ENCODE data around the gene RAB11B. TPM values are rescaled to one million over a fixed set of nuclear protein-coding genes. Genes with fewer than 3 reads are reported as not detected.
A peak's percentile ranks its signal among the peaks of the same experiment; 100 is the strongest.

RAB11B gene
- total and polyA plus RNA-seq, 9 of the 15 experiments (the other 6 are each of a cell fraction or from before 2014, with no cell fraction given): 0.74 to 71.0 (median 13.8) TPM

GRCh38 chr19:8429826-8430225 lies 39.7 kb downstream of the RAB11B start:
- TF ChIP-seq ZBTB43 (CRISPR knock-in tag; IDR thresholded peaks at IDR 0.05): no peak
- TF ChIP-seq BRCA1 (IDR thresholded peaks at IDR 0.05): no peak
- TF ChIP-seq BRCA1 (CRISPR knock-in tag; IDR thresholded peaks at IDR 0.05): no peak
- TF ChIP-seq SIN3A (IDR thresholded peaks at IDR 0.05; ENCODE audit: borderline replicate concordance in 2 of 2, control insufficient read depth in 1 of 2, low read depth in 2 of 2, low read length in 2 of 2): no peak
- TF ChIP-seq KDM1A (IDR thresholded peaks at IDR 0.05): peak in 1 of 2 experiments; percentile 42; a peak in 1 of 4 replicates
- no peak for TF ChIP-seq NEUROD1 (IDR thresholded peaks at IDR 0.05; ENCODE audit: borderline replicate concordance, low read depth, low read length, partially characterized antibody)
- no peak for TF ChIP-seq PHF21A (IDR thresholded peaks at IDR 0.05; ENCODE audit: borderline replicate concordance, low read depth)
- TF ChIP-seq RBM25 (IDR thresholded peaks at IDR 0.05; ENCODE audit: low read depth, low read length, severe bottlenecking): peak; percentile 42
- TF ChIP-seq BCOR (IDR thresholded peaks at IDR 0.05): peak; percentile 82
- Histone ChIP-seq H3K36me3 (ENCODE audit: control insufficient read depth, insufficient read depth, low read length) (no peaks in the 10 kb centered on the region), H3K79me2 (ENCODE audit: control insufficient read depth, insufficient read depth, low read length) (no peaks in the 10 kb centered on the region), H3K9ac (ENCODE audit: insufficient read depth in 1 of 2, low read depth in 2 of 2, low read length in 2 of 2) (no peak overlapping the region), H3K27ac (ENCODE audit: extremely low read depth, low read depth, low read length) (no peak overlapping the region), H3K27me3 (ENCODE audit: control insufficient read depth in 2 of 2, insufficient read depth in 2 of 2, low read length in 2 of 2) (no peaks in the 10 kb centered on the region), H4K20me1 (replicated peaks; ENCODE audit: control insufficient read depth, insufficient read depth, low read length) (no peaks in the 10 kb centered on the region), H3K4me2 (ENCODE audit: insufficient read depth, low read length) (no peak overlapping the region), H3K9me1 (ENCODE audit: control insufficient read depth, insufficient read depth, low read length) (no peaks in the 10 kb centered on the region), H3K9me3 (replicated peaks; ENCODE audit: control insufficient read depth, insufficient read depth, low read depth, low read length) (no peaks in the 10 kb centered on the region), H3K4me1 (replicated peaks in 1 of 2; ENCODE audit: control insufficient read depth in 2 of 2, insufficient read depth in 2 of 2, low read length in 2 of 2) (peaks cover 0 to 5% of the 10 kb centered on the region in 2 experiments; a peak in 3 of 5 replicates), H3K4me3 (no peak overlapping the region), H2AFZ (ENCODE audit: low read depth, low read length) (no peak overlapping the region)
- ChIA-PET POLR2A (interaction anchor here (1.0 kb wide), 1 partner anchor 104 kb away, joined by 3 read pairs; no protein-coding TSS in a partner anchor), CTCF (ENCODE audit: low intra/inter-chr PET ratio) (no interaction called here)
- DNase-seq (ENCODE audit: extremely low read depth in 1 of 4, low spot score in 3 of 4) (no peak), ATAC-seq (no peak), FAIRE-seq (no peak)
- in situ Hi-C loops (cut with MboI) (no loop called here), intact Hi-C loops (cut with micrococcal nuclease) (no loop called here)
- BruUV-seq (replicated peaks): no TSS peak
- 80% methylated on average over 6 of the region's 6 CpGs for WGBS (ENCODE audit: insufficient coverage, low coverage, missing lambda C conversion rate)

Measured in K562 (cell line).